Panc1 (cell line): ENCODE data around the gene NPDC1. TPM values are rescaled to one million over a fixed set of nuclear protein-coding genes. Genes with fewer than 3 reads are reported as not detected.

ENCODE experiments used
- ATAC-seq: fragments of 200-7000 bp; cut with Tn5 transposase; 2 replicates; pipeline ENCODE4 v1.9.1; 2020; ENCODE audit warnings: mild to moderate bottlenecking, moderate library complexity
- BruUV-seq: library from RNA; stranded (reverse); fragments of 400-500 nt; replicated peaks from 2 replicates; lab custom pipeline; 2021; lab: Mats Ljungman, UMichigan
- CTCF ChIA-PET: fragments of 300-600 bp; sonication (Branson Sonifier 250); formaldehyde crosslinking; loops from one replicate; lab custom pipeline; 2022; ENCODE audit warnings: antibody characterized with exemption; lab: Charles Lee
- POLR2A ChIA-PET: fragments of 300-600 bp; sonication (Branson Sonifier 250); formaldehyde crosslinking; loops from one replicate; lab custom pipeline; 2022; ENCODE audit warnings: antibody characterized with exemption; lab: Charles Lee
- DNase-seq: peaks from one replicate; pipeline ENCODE4 v3.0.0-alpha.2; 2010; ENCODE audit warnings: low read depth, low spot score
- H3K27ac ChIP-seq: 2 replicates; pipeline ENCODE4 v1.5.1; 2011; ENCODE audit warnings: mild to moderate bottlenecking, low read length, inconsistent platforms
- H3K27me3 ChIP-seq: fragments of 200-500 bp; sonication (Bioruptor generic); 2 replicates; pipeline ENCODE4 v1.6.0; 2014; ENCODE audit warnings: low read length, inconsistent platforms; ENCODE audit not compliant: control insufficient read depth, insufficient read depth
- H3K36me3 ChIP-seq: fragments of 200-500 bp; sonication (Bioruptor generic); 2 replicates; pipeline ENCODE4 v1.5.1; 2014; ENCODE audit warnings: inconsistent platforms, mild to moderate bottlenecking, low read length, moderate library complexity; ENCODE audit not compliant: control insufficient read depth, insufficient read depth
- H3K4me1 ChIP-seq: 2 replicates; pipeline ENCODE4 v1.5.1; 2011; ENCODE audit warnings: inconsistent platforms, mild to moderate bottlenecking, low read length, moderate library complexity; ENCODE audit not compliant: control insufficient read depth, insufficient read depth
- H3K4me3 ChIP-seq, 2 experiments: 2 replicates each; pipeline ENCODE4 v1.5.1; 2011 to 2012; ENCODE audit warnings: low read depth in 2 of 2, low read length in 2 of 2, mild to moderate bottlenecking in 2 of 2, inconsistent platforms in 1 of 2, moderate library complexity in 1 of 2
- H3K9me3 ChIP-seq: fragments of 200-500 bp; sonication (Bioruptor generic); 2 replicates; pipeline ENCODE4 v1.5.1; 2014; ENCODE audit warnings: low read depth, mild to moderate bottlenecking, inconsistent platforms, low read length, moderate library complexity; ENCODE audit not compliant: control insufficient read depth, insufficient read depth
- POLR2AphosphoS5 ChIP-seq: IDR thresholded peaks from 2 replicates; pipeline ENCODE4 v1.6.1; 2012; ENCODE audit warnings: mild to moderate bottlenecking, low read depth, low read length, moderate library complexity
- SIN3A ChIP-seq: IDR thresholded peaks from 2 replicates; pipeline ENCODE4 v1.6.1; 2012; ENCODE audit warnings: low read depth, mild to moderate bottlenecking, low read length, moderate library complexity, borderline replicate concordance; ENCODE audit not compliant: insufficient read depth
- TCF7L2 ChIP-seq: IDR thresholded peaks from 2 replicates; pipeline ENCODE4 v1.6.1; 2011; ENCODE audit warnings: mild to moderate bottlenecking, low read depth, low read length, inconsistent platforms
- in situ Hi-C: cut with HindIII; loops from 2 replicates; pipeline ENCODE4 v1.10.0; 2016; ENCODE audit warnings: low sequenced_read_pairs, low pct_unique_long_range_greater_than_20kb
- intact Hi-C: fragments of 100-400 bp; cut with micrococcal nuclease; formaldehyde crosslinking; loops from one replicate; pipeline ENCODE4 v1.10.0; 2022; ENCODE audit not compliant: unreplicated experiment
- total RNA-seq: library from RNA; stranded (reverse); gene quantifications from one replicate; pipeline ENCODE4 v1.2.1, GENCODE V29; 2021; ENCODE audit not compliant: unreplicated experiment
- TF ChIP-seq, protein P1 (sequence below), 2 experiments: IDR thresholded peaks; 2 replicates each; pipeline ENCODE4 v1.6.1; 2011 to 2012; ENCODE audit warnings: low read depth in 2 of 2, control low read depth in 1 of 2, low read length in 1 of 2, mild to moderate bottlenecking in 1 of 2, moderate library complexity in 1 of 2; ENCODE audit not compliant: insufficient read depth in 1 of 2
- TF ChIP-seq, protein P2 (sequence below): fragments of 450-650 bp; IDR thresholded peaks from 2 replicates; pipeline ENCODE4 v1.5.1; 2017; ENCODE audit warnings: mild to moderate bottlenecking

Gene NPDC1
- total RNA-seq, 1 experiment from 2014 or later = 43.5 TPM

DNA sequence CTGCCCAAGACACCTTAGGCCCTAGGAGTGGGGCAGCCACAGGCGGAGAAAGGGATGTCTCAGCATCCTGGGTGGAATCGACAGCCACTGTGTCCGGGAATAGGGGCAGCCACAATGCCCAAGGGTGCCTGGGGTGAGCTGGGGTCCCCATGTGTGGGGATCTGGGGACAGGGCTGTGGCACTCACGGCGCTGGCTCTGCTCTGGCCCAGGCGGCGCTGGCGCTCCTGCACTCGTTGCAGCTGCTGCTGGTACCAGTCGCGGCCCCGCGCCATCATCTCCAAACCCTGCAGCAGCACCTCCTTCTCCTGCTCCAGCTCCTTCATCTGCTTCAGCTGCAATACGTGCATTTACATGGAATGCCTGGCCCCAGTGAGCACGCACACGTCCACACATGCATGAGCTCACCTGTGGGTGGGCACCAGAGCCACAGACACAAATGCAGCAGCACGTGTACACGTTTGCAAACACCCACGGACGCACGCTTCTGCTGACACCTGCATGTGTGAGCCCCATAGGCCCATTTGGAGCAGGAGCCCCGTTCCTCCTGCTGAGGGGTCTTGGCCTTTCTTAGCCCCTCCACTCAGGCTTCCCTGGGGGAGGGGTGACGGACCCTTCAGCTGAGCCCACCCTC lies 19.5 kb upstream of the NPDC1 start:
- in situ Hi-C loops = no loop called here
- ChIA-PET CTCF (no interaction called here), POLR2A (interaction anchor here (0.6 kb wide), 1 partner anchor 87 kb away, joined by 4 read pairs; no protein-coding TSS in a partner anchor)
- peaks cover 2% of the 10 kb centered on the region; the same call in 1 of the 2 replicates for H3K4me1 ChIP-seq
- intact Hi-C loops = no loop called here
- ATAC-seq (no peak), DNase-seq (no peak)
- no peaks in the 10 kb centered on the region for H3K27me3 ChIP-seq
- no peak overlapping the region for H3K4me3 ChIP-seq
- no peaks in the 10 kb centered on the region for H3K9me3 ChIP-seq
- H3K36me3 ChIP-seq = no peaks in the 10 kb centered on the region; the same call in 1 of the 2 replicates
- TF ChIP-seq SIN3A (no peak), POLR2AphosphoS5 (no peak), TCF7L2 (no peak)
- TF ChIP-seq, protein P1, sequence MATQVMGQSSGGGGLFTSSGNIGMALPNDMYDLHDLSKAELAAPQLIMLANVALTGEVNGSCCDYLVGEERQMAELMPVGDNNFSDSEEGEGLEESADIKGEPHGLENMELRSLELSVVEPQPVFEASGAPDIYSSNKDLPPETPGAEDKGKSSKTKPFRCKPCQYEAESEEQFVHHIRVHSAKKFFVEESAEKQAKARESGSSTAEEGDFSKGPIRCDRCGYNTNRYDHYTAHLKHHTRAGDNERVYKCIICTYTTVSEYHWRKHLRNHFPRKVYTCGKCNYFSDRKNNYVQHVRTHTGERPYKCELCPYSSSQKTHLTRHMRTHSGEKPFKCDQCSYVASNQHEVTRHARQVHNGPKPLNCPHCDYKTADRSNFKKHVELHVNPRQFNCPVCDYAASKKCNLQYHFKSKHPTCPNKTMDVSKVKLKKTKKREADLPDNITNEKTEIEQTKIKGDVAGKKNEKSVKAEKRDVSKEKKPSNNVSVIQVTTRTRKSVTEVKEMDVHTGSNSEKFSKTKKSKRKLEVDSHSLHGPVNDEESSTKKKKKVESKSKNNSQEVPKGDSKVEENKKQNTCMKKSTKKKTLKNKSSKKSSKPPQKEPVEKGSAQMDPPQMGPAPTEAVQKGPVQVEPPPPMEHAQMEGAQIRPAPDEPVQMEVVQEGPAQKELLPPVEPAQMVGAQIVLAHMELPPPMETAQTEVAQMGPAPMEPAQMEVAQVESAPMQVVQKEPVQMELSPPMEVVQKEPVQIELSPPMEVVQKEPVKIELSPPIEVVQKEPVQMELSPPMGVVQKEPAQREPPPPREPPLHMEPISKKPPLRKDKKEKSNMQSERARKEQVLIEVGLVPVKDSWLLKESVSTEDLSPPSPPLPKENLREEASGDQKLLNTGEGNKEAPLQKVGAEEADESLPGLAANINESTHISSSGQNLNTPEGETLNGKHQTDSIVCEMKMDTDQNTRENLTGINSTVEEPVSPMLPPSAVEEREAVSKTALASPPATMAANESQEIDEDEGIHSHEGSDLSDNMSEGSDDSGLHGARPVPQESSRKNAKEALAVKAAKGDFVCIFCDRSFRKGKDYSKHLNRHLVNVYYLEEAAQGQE (IDR thresholded peaks at IDR 0.05; ENCODE audit: insufficient read depth in 1 of 2, low read depth in 2 of 2, low read length in 1 of 2) = no peak
- TF ChIP-seq, protein P2, sequence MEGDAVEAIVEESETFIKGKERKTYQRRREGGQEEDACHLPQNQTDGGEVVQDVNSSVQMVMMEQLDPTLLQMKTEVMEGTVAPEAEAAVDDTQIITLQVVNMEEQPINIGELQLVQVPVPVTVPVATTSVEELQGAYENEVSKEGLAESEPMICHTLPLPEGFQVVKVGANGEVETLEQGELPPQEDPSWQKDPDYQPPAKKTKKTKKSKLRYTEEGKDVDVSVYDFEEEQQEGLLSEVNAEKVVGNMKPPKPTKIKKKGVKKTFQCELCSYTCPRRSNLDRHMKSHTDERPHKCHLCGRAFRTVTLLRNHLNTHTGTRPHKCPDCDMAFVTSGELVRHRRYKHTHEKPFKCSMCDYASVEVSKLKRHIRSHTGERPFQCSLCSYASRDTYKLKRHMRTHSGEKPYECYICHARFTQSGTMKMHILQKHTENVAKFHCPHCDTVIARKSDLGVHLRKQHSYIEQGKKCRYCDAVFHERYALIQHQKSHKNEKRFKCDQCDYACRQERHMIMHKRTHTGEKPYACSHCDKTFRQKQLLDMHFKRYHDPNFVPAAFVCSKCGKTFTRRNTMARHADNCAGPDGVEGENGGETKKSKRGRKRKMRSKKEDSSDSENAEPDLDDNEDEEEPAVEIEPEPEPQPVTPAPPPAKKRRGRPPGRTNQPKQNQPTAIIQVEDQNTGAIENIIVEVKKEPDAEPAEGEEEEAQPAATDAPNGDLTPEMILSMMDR = no peak
- no TSS peak for BruUV-seq
- no peak overlapping the region for H3K27ac ChIP-seq

DNA sequence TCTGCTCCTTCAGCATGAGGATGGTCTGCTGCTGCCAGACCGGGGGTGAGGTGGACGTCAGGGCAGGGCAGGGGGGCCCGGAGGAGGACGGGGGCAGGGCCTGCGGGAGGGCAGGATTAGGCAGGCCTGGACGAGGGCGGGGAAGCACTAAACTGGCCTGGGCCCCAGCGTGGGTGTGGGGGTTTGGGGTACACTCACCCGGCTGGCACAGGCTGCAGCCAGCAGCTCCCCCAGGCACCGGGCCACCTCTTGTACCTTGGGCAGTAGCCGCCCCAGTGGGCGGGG lies 18.8 kb upstream of the NPDC1 start:
- no peaks in the 10 kb centered on the region for H3K27me3 ChIP-seq
- H3K36me3 ChIP-seq = no peaks in the 10 kb centered on the region; the same call in 1 of the 2 replicates
- TF ChIP-seq POLR2AphosphoS5 = no peak
- TF ChIP-seq, protein P1 (IDR thresholded peaks at IDR 0.05; ENCODE audit: insufficient read depth in 1 of 2, low read depth in 2 of 2, low read length in 1 of 2) = no peak
- TF ChIP-seq SIN3A = no peak
- TF ChIP-seq, protein P2 = no peak
- no peak for TF ChIP-seq TCF7L2
- H3K4me3 ChIP-seq = no peak overlapping the region
- intact Hi-C loops = loop anchor here (1.0 kb wide), 1 partner anchor 19 kb away; the partner anchor contains the start of gene NPDC1
- H3K4me1 ChIP-seq = peaks cover 2% of the 10 kb centered on the region; the same call in 1 of the 2 replicates
- no TSS peak for BruUV-seq
- ATAC-seq = no peak
- H3K9me3 ChIP-seq = no peaks in the 10 kb centered on the region
- in situ Hi-C loops = no loop called here
- ChIA-PET CTCF (no interaction called here), POLR2A (no interaction called here)
- no peak overlapping the region for H3K27ac ChIP-seq
- no peak for DNase-seq
